T-cell (primary cell): ENCODE data around the gene CLEC10A. TPM values are rescaled to one million over a fixed set of nuclear protein-coding genes. Genes with fewer than 3 reads are reported as not detected.
"Not testable (repeated sequence)": the region's sequence is repeated elsewhere in the genome, so short reads cannot be mapped to it uniquely, and the experiment has no call there.

ENCODE experiments used
- ATAC-seq, 4 experiments: fragments of 200-7000 bp in 3 of 4; fragments of 150-1000 bp in 1 of 4; cut with Tn5 transposase; replicated peaks in 1 of 4; 1 replicate in 3 of 4; 2 replicates in 1 of 4; pipeline ENCODE4 v1.10.0; 2021; ENCODE audit warnings: moderate library complexity in 3 of 4, mild to moderate bottlenecking in 2 of 4, moderate number of reproducible peaks in 1 of 4
- CTCF ChIA-PET, 2 donors: fragments of 300-600 bp; sonication (Branson Sonifier 250); formaldehyde crosslinking; loops; one replicate each; lab custom pipeline; 2022; ENCODE audit warnings: antibody characterized with exemption in 2 of 2; lab: Charles Lee
- POLR2A ChIA-PET, 2 donors: fragments of 300-600 bp; sonication (Branson Sonifier 250); formaldehyde crosslinking; loops; one replicate each; lab custom pipeline; 2022; ENCODE audit warnings: antibody characterized with exemption in 2 of 2; lab: Charles Lee
- DNase-seq, 35 experiments: peaks; one replicate each; pipeline versions ENCODE4 v3.0.0 to v3.0.0-alpha.2; 2013 to 2023
- H3K27ac ChIP-seq: one replicate; pipeline ENCODE4 v1.5.1; 2013; ENCODE audit warnings: low read length
- H3K27me3 ChIP-seq, 2 experiments: replicated peaks in 1 of 2; 1 replicate in 1 of 2; 2 replicates in 1 of 2; pipeline versions ENCODE4 v1.6.1 to v1.7.0; 2013; ENCODE audit warnings: low read length in 1 of 2, mixed read lengths in 1 of 2; ENCODE audit not compliant: control insufficient read depth in 2 of 2, insufficient read depth in 2 of 2; ENCODE audit errors: extremely low read depth in 1 of 2
- H3K36me3 ChIP-seq, 2 donors: 1 replicate in 1 of 2; 2 replicates in 1 of 2; pipeline versions ENCODE4 v1.6.1 to v1.7.0; 2013; ENCODE audit warnings: low read length in 1 of 2; ENCODE audit not compliant: control insufficient read depth in 2 of 2, insufficient read depth in 1 of 2; ENCODE audit errors: extremely low read depth in 1 of 2
- H3K4me1 ChIP-seq, 2 experiments: 1 replicate in 1 of 2; 2 replicates in 1 of 2; pipeline versions ENCODE4 v1.6.1 to v1.7.0; 2013; ENCODE audit warnings: low read length in 2 of 2, mixed read lengths in 1 of 2; ENCODE audit not compliant: insufficient read depth in 2 of 2, control insufficient read depth in 1 of 2; ENCODE audit errors: extremely low read depth in 1 of 2
- H3K4me3 ChIP-seq, 2 donors: 1 replicate in 1 of 2; 2 replicates in 1 of 2; pipeline versions ENCODE4 v1.5.1 to v1.7.0; 2013; ENCODE audit warnings: mild to moderate bottlenecking in 2 of 2, low read length in 1 of 2, moderate library complexity in 1 of 2; ENCODE audit not compliant: control insufficient read depth in 1 of 2; ENCODE audit errors: extremely low read depth in 1 of 2
- H3K9me3 ChIP-seq: 2 replicates; pipeline ENCODE4 v1.7.0; 2013
- H3K27ac Mint-ChIP-seq, 2 donors: one replicate each; pipeline ENCODE4 v1.8.0; 2020 to 2021; ENCODE audit warnings: mild to moderate bottlenecking in 2 of 2, mixed read lengths in 2 of 2
- H3K27me3 Mint-ChIP-seq, 2 donors: one replicate each; pipeline ENCODE4 v1.8.0; 2021 to 2022; ENCODE audit warnings: mixed read lengths in 2 of 2
- H3K36me3 Mint-ChIP-seq: one replicate; pipeline ENCODE4 v1.8.0; 2021; ENCODE audit warnings: mixed read lengths
- H3K4me1 Mint-ChIP-seq, 3 donors: one replicate each; pipeline ENCODE4 v1.8.0; 2020 to 2022; ENCODE audit warnings: mixed read lengths in 3 of 3, mild to moderate bottlenecking in 1 of 3
- H3K4me3 Mint-ChIP-seq, 3 donors: one replicate each; pipeline ENCODE4 v1.8.0; 2020 to 2022; ENCODE audit warnings: mild to moderate bottlenecking in 3 of 3, mixed read lengths in 3 of 3, moderate library complexity in 3 of 3
- H3K9me3 Mint-ChIP-seq, 3 donors: one replicate each; pipeline ENCODE4 v1.8.0; 2020 to 2022; ENCODE audit warnings: mixed read lengths in 3 of 3
- WGBS: methylation state at CpG from one replicate; pipeline ENCODE4 v1.1.5; 2013; ENCODE audit warnings: missing lambda C conversion rate; ENCODE audit not compliant: insufficient coverage; 5-methylcytosine and 5-hydroxymethylcytosine counted together
- total RNA-seq, 35 experiments: library from RNA in 6 of 35; stranded (reverse) in 6 of 35; fragments of 120-200 nt in 1 of 35; gene quantifications; one replicate each; pipeline versions ENCODE4 v1.2.1 to v1.2.4 and lab custom pipeline; 2013 to 2026

Gene CLEC10A
- total RNA-seq, 5 donors from 2014 or later (not counting 1 experiment from before 2014, with no cell fraction given): not detected

GRCh38 chr17:7123844-7124243 lies 43.8 kb upstream of the CLEC10A start:
- ChIA-PET CTCF (no interaction called here), POLR2A (interaction anchor here in 1 of 2 donors (0.5 kb wide), 1 partner anchor 38 kb away, joined by 6 read pairs; no protein-coding TSS in a partner anchor)
- H3K9me3 Mint-ChIP-seq: no peaks in the 10 kb centered on the region
- no peaks in the 10 kb centered on the region for H3K9me3 ChIP-seq
- H3K4me1 Mint-ChIP-seq: peaks cover 0 to 1% (median 0%) of the 10 kb centered on the region in 3 donors
- no peaks in the 10 kb centered on the region for H3K36me3 Mint-ChIP-seq
- H3K4me1 ChIP-seq: no peaks in the 10 kb centered on the region
- H3K27ac ChIP-seq: no peak overlapping the region
- no peak overlapping the region for H3K4me3 ChIP-seq
- H3K36me3 ChIP-seq: no peaks in the 10 kb centered on the region
- no peak overlapping the region for H3K27ac Mint-ChIP-seq
- ATAC-seq (no peak), DNase-seq (no peak)
- peaks cover 16 to 24% of the 10 kb centered on the region in 2 donors for H3K27me3 Mint-ChIP-seq
- H3K27me3 ChIP-seq: peaks cover 0 to 33% of the 10 kb centered on the region in 2 experiments
- WGBS: 93% methylated on average over 3 of the region's 4 CpGs
- no peak overlapping the region for H3K4me3 Mint-ChIP-seq

- no peaks in the 10 kb centered on the region for H3K36me3 ChIP-seq
- H3K27ac ChIP-seq: no peak overlapping the region
- no peak for DNase-seq
- Mint-ChIP-seq H3K9me3 (no peaks in the 10 kb centered on the region), H3K4me3 (no peak overlapping the region), H3K4me1 (peaks cover 0 to 1% (median 0%) of the 10 kb centered on the region in 3 donors), H3K36me3 (no peaks in the 10 kb centered on the region), H3K27ac (no peak overlapping the region), H3K27me3 (peaks cover 16 to 24% of the 10 kb centered on the region in 2 donors)
- no peak for ATAC-seq
- POLR2A ChIA-PET: no interaction called here
- H3K4me1 ChIP-seq: no peaks in the 10 kb centered on the region
- no peak overlapping the region for H3K4me3 ChIP-seq
- peaks cover 0 to 33% of the 10 kb centered on the region in 2 experiments for H3K27me3 ChIP-seq
- no CpG with 5 or more reads among the region's 4 CpGs for WGBS
- no peaks in the 10 kb centered on the region for H3K9me3 ChIP-seq
- CTCF ChIA-PET: interaction anchor here in 1 of 2 donors (0.6 kb wide), 1 partner anchor 23 kb away, joined by 3 read pairs; no protein-coding TSS in a partner anchor
These were observed 42.3 kb upstream of the CLEC10A start for GRCh38 chr17:7122381-7122780.

GRCh38 chr17:7120635-7121034 lies 40.6 kb upstream of the CLEC10A start:
- DNase-seq, H3K36me3 Mint-ChIP-seq, H3K4me1 ChIP-seq, ATAC-seq, H3K4me3 Mint-ChIP-seq, H3K9me3 Mint-ChIP-seq, H3K9me3 ChIP-seq, H3K4me3 ChIP-seq, H3K27ac ChIP-seq, POLR2A ChIA-PET, H3K4me1 Mint-ChIP-seq, H3K27ac Mint-ChIP-seq, H3K36me3 ChIP-seq: not testable (repeated sequence)
- H3K27me3 ChIP-seq: peaks cover 0 to 33% of the 10 kb centered on the region in 2 experiments
- WGBS: 69% methylated on average over 8 of the region's 12 CpGs
- H3K27me3 Mint-ChIP-seq: peaks cover 16 to 27% of the 10 kb centered on the region in 2 donors
- CTCF ChIA-PET: interaction anchor here in 1 of 2 donors (0.5 to 0.7 kb wide), 2 partner anchors 16 to 58 kb away, joined by 3 to 7 read pairs; no protein-coding TSS in a partner anchor

GRCh38 chr17:7120123-7120522 lies 40.1 kb upstream of the CLEC10A start:
- ChIA-PET POLR2A (no interaction called here), CTCF (interaction anchor here in 1 of 2 donors (0.5 to 0.7 kb wide), 2 partner anchors 16 to 59 kb away, joined by 3 to 7 read pairs; no protein-coding TSS in a partner anchor)
- H3K27me3 ChIP-seq: peaks cover 0 to 33% of the 10 kb centered on the region in 2 experiments
- Mint-ChIP-seq H3K27ac (no peak overlapping the region), H3K9me3 (no peaks in the 10 kb centered on the region), H3K4me1 (peaks cover 0 to 1% (median 0%) of the 10 kb centered on the region in 3 donors), H3K4me3 (no peak overlapping the region), H3K27me3 (peaks cover 16 to 27% of the 10 kb centered on the region in 2 donors), H3K36me3 (no peaks in the 10 kb centered on the region)
- no peak overlapping the region for H3K4me3 ChIP-seq
- no peak overlapping the region for H3K27ac ChIP-seq
- ATAC-seq (no peak), DNase-seq (no peak)
- no peaks in the 10 kb centered on the region for H3K36me3 ChIP-seq
- no peaks in the 10 kb centered on the region for H3K9me3 ChIP-seq
- no peaks in the 10 kb centered on the region for H3K4me1 ChIP-seq
- WGBS: no CpG with 5 or more reads among the region's 2 CpGs

GRCh38 chr17:7119314-7119713 lies 39.3 kb upstream of the CLEC10A start:
- no peaks in the 10 kb centered on the region for H3K36me3 ChIP-seq
- no peaks in the 10 kb centered on the region for H3K9me3 Mint-ChIP-seq
- no peak for ATAC-seq
- peaks cover 16 to 27% of the 10 kb centered on the region in 2 donors for H3K27me3 Mint-ChIP-seq
- ChIA-PET POLR2A (no interaction called here), CTCF (no interaction called here)
- WGBS: 93% methylated on average over 9 of the region's 11 CpGs
- H3K36me3 Mint-ChIP-seq: no peaks in the 10 kb centered on the region
- no peak overlapping the region for H3K4me3 ChIP-seq
- H3K9me3 ChIP-seq: no peaks in the 10 kb centered on the region
- H3K27me3 ChIP-seq: peaks cover 0 to 33% of the 10 kb centered on the region in 2 experiments
- H3K4me3 Mint-ChIP-seq: no peak overlapping the region
- H3K4me1 Mint-ChIP-seq: peaks cover 0 to 1% (median 0%) of the 10 kb centered on the region in 3 donors
- H3K27ac ChIP-seq: no peak overlapping the region
- no peaks in the 10 kb centered on the region for H3K4me1 ChIP-seq
- no peak overlapping the region for H3K27ac Mint-ChIP-seq
- no peak for DNase-seq

- WGBS: 65% methylated on average over 12 of the region's 19 CpGs
- Mint-ChIP-seq H3K4me1 (peaks cover 0 to 4% (median 0%) of the 10 kb centered on the region in 3 donors), H3K27me3 (peaks cover 7 to 11% of the 10 kb centered on the region in 2 donors), H3K4me3 (no peak overlapping the region), H3K36me3 (no peaks in the 10 kb centered on the region), H3K27ac (no peak overlapping the region), H3K9me3 (no peaks in the 10 kb centered on the region)
- H3K27me3 ChIP-seq: peaks cover 0 to 20% of the 10 kb centered on the region in 2 experiments
- ChIA-PET CTCF (interaction anchor here in 1 of 2 donors (1.4 kb wide), 1 partner anchor 33 kb away, joined by 5 read pairs; no protein-coding TSS in a partner anchor), POLR2A (no interaction called here)
- no peaks in the 10 kb centered on the region for H3K36me3 ChIP-seq
- ATAC-seq (no peak), DNase-seq (no peak)
- H3K4me3 ChIP-seq: no peak overlapping the region
- H3K9me3 ChIP-seq: no peaks in the 10 kb centered on the region
- H3K27ac ChIP-seq: no peak overlapping the region
- H3K4me1 ChIP-seq: peaks cover 0 to under 1% of the 10 kb centered on the region in 2 experiments
These were observed 35.0 kb upstream of the CLEC10A start for GRCh38 chr17:7114875-7115614.
